Tibial nerve (tissue), 4 donors: ENCODE results near the gene PRICKLE2.

Experiments
- CTCF ChIP-seq, 5 experiments: fragments of 200-600 bp in 3 of 5; fragments of 450-650 bp in 2 of 5; sonication (generic) in 3 of 5; IDR thresholded peaks; one replicate each; pipeline ENCODE4 v1.5.1; 2016 to 2019; ENCODE audit warnings: antibody characterized with exemption in 5 of 5, mild to moderate bottlenecking in 3 of 5, moderate library complexity in 2 of 5
- EP300 ChIP-seq, 2 donors: sonication (generic); formaldehyde crosslinking; IDR thresholded peaks; one replicate each; pipeline ENCODE4 v1.6.1; 2017; ENCODE audit warnings: antibody characterized with exemption in 2 of 2, mild to moderate bottlenecking in 1 of 2
- POLR2A ChIP-seq, 2 donors: fragments of 450-650 bp; IDR thresholded peaks; one replicate each; pipeline ENCODE4 v1.6.1; 2017; ENCODE audit warnings: antibody characterized with exemption in 2 of 2, mild to moderate bottlenecking in 2 of 2, moderate library complexity in 2 of 2

- TF ChIP-seq CTCF (IDR thresholded peaks at IDR 0.05): no peak
- no peak for TF ChIP-seq POLR2A (IDR thresholded peaks at IDR 0.05)
- no peak for TF ChIP-seq EP300 (IDR thresholded peaks at IDR 0.05)
Measured at GRCh38 chr3:64147211-64147610, 78.1 kb downstream of the PRICKLE2 start.
